ENCODE data around the gene MOCS2. TPM values are rescaled to one million over a fixed set of nuclear protein-coding genes. Genes with fewer than 3 reads are reported as not detected.

The MOCS2 gene
- polyA plus RNA-seq, 3 donors: 4.4 to 20.5 (median 18.4) TPM

DNA sequence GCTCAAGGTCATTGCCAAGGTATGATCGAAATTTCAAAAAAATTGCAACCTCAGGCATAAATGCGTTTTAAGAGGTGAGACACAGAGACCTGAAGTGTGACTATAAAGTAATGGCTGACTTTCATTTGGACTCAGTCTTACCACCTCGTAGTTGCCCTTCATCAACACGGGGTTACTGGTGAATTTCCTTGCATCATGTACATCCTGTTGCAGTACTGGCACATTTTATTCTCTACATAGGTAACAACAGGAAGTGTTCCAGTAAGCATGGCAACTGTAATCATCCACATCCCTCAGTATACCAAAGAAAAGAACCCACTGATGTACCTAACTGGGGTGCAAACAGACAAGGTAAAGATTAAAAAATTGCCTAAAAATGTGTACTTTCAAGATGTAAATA, 29.3 kb downstream of the MOCS2 start:
- Histone ChIP-seq H3K27me3 (ENCODE audit: control insufficient read depth in 2 of 2, insufficient read depth in 2 of 2, low read length in 2 of 2) (no peaks in the 10 kb centered on the region), H3K79me2 (ENCODE audit: insufficient read depth, low read length) (no peaks in the 10 kb centered on the region)
- intact Hi-C loops (cut with micrococcal nuclease): no loop called here

GRCh38 chr5:53076014-53076583, 33.5 kb downstream of the MOCS2 start:
- DNase-seq: no peak
- Histone ChIP-seq H3K4me3 (replicated peaks in 1 of 3; ENCODE audit: low read depth in 2 of 3, low read length in 3 of 3) (no peak overlapping the region), H3K4me1 (ENCODE audit: control insufficient read depth in 1 of 2, insufficient read depth in 2 of 2, low read length in 2 of 2) (no peaks in the 10 kb centered on the region), H3K9ac (ENCODE audit: insufficient read depth, low read length, poor library complexity, severe bottlenecking) (no peak overlapping the region), H2AFZ (ENCODE audit: insufficient read depth, low read depth, low read length, poor library complexity, severe bottlenecking) (no peak overlapping the region), H4K20me1 (ENCODE audit: insufficient read depth, low read length) (no peaks in the 10 kb centered on the region), H3K36me3 (replicated peaks in 1 of 2; ENCODE audit: control insufficient read depth in 1 of 2, insufficient read depth in 2 of 2, low read length in 2 of 2) (no peaks in the 10 kb centered on the region), H3K27ac (ENCODE audit: low read depth in 1 of 2, low read length in 2 of 2) (no peak overlapping the region), H3K27me3 (ENCODE audit: control insufficient read depth in 2 of 2, insufficient read depth in 2 of 2, low read length in 2 of 2) (no peaks in the 10 kb centered on the region), H3K79me2 (ENCODE audit: insufficient read depth, low read length) (no peaks in the 10 kb centered on the region), H3K9me3 (replicated peaks in 1 of 2; ENCODE audit: control insufficient read depth in 1 of 2, insufficient read depth in 1 of 2, low read length in 2 of 2) (no peaks in the 10 kb centered on the region), H3K4me2 (replicated peaks; ENCODE audit: extremely low read depth, low read length, poor library complexity, severe bottlenecking) (no peak overlapping the region)
- no peaks in the 10 kb centered on the region for H3K27me3 Mint-ChIP-seq (ENCODE audit: low read depth in 3 of 3)
- H3K4me3 Mint-ChIP-seq: no peak overlapping the region
- H3K9me3 Mint-ChIP-seq: no peaks in the 10 kb centered on the region
- no peaks in the 10 kb centered on the region for H3K4me1 Mint-ChIP-seq
- intact Hi-C loops (cut with micrococcal nuclease): no loop called here
- H3K36me3 Mint-ChIP-seq: no peaks in the 10 kb centered on the region
- WGBS (ENCODE audit: insufficient coverage): 100% methylated on average over 1 of the region's 2 CpGs
- TF ChIP-seq, protein P1, sequence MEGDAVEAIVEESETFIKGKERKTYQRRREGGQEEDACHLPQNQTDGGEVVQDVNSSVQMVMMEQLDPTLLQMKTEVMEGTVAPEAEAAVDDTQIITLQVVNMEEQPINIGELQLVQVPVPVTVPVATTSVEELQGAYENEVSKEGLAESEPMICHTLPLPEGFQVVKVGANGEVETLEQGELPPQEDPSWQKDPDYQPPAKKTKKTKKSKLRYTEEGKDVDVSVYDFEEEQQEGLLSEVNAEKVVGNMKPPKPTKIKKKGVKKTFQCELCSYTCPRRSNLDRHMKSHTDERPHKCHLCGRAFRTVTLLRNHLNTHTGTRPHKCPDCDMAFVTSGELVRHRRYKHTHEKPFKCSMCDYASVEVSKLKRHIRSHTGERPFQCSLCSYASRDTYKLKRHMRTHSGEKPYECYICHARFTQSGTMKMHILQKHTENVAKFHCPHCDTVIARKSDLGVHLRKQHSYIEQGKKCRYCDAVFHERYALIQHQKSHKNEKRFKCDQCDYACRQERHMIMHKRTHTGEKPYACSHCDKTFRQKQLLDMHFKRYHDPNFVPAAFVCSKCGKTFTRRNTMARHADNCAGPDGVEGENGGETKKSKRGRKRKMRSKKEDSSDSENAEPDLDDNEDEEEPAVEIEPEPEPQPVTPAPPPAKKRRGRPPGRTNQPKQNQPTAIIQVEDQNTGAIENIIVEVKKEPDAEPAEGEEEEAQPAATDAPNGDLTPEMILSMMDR (IDR thresholded peaks at IDR 0.05): no peak
- H3K27ac Mint-ChIP-seq: no peak overlapping the region

More for the DNA sequence above, 29.3 kb downstream of the MOCS2 start:
- WGBS (ENCODE audit: insufficient coverage): 97% methylated on average over 3 of the region's 4 CpGs
- Mint-ChIP-seq H3K4me1 (no peaks in the 10 kb centered on the region), H3K27me3 (ENCODE audit: low read depth in 3 of 3) (no peaks in the 10 kb centered on the region), H3K36me3 (no peaks in the 10 kb centered on the region), H3K4me3 (no peak overlapping the region), H3K27ac (no peak overlapping the region), H3K9me3 (no peaks in the 10 kb centered on the region)
- H3K4me1 ChIP-seq (ENCODE audit: control insufficient read depth in 1 of 2, insufficient read depth in 2 of 2, low read length in 2 of 2): no peaks in the 10 kb centered on the region
- no peak overlapping the region for H3K9ac ChIP-seq (ENCODE audit: insufficient read depth, low read length, poor library complexity, severe bottlenecking)
- TF ChIP-seq, protein P1 (IDR thresholded peaks at IDR 0.05): no peak
- no peak overlapping the region for H3K27ac ChIP-seq (ENCODE audit: low read depth in 1 of 2, low read length in 2 of 2)
- H3K4me2 ChIP-seq (replicated peaks; ENCODE audit: extremely low read depth, low read length, poor library complexity, severe bottlenecking): no peak overlapping the region
- no peak overlapping the region for H2AFZ ChIP-seq (ENCODE audit: insufficient read depth, low read depth, low read length, poor library complexity, severe bottlenecking)
- H3K4me3 ChIP-seq (replicated peaks in 1 of 3; ENCODE audit: low read depth in 2 of 3, low read length in 3 of 3): no peak overlapping the region
- DNase-seq: no peak
- no peaks in the 10 kb centered on the region for H4K20me1 ChIP-seq (ENCODE audit: insufficient read depth, low read length)
- no peaks in the 10 kb centered on the region for H3K9me3 ChIP-seq (replicated peaks in 1 of 2; ENCODE audit: control insufficient read depth in 1 of 2, insufficient read depth in 1 of 2, low read length in 2 of 2)
- no peaks in the 10 kb centered on the region for H3K36me3 ChIP-seq (replicated peaks in 1 of 2; ENCODE audit: control insufficient read depth in 1 of 2, insufficient read depth in 2 of 2, low read length in 2 of 2)
